T1000 (cell line): ENCODE data around the gene HOXC11.

Experiments
- DNase-seq: peaks from one replicate; lab custom pipeline; 2025; ENCODE audit warnings: mixed read lengths; lab: John Stamatoyannopoulos, UW

Gene HOXC11

GRCh38 chr12:53958128-53958527 lies 14.8 kb upstream of the HOXC11 start:
- DNase-seq: no peak

- DNase-seq: no peak
These were observed 13.6 kb upstream of the HOXC11 start for GRCh38 chr12:53959314-53959713.

DNA sequence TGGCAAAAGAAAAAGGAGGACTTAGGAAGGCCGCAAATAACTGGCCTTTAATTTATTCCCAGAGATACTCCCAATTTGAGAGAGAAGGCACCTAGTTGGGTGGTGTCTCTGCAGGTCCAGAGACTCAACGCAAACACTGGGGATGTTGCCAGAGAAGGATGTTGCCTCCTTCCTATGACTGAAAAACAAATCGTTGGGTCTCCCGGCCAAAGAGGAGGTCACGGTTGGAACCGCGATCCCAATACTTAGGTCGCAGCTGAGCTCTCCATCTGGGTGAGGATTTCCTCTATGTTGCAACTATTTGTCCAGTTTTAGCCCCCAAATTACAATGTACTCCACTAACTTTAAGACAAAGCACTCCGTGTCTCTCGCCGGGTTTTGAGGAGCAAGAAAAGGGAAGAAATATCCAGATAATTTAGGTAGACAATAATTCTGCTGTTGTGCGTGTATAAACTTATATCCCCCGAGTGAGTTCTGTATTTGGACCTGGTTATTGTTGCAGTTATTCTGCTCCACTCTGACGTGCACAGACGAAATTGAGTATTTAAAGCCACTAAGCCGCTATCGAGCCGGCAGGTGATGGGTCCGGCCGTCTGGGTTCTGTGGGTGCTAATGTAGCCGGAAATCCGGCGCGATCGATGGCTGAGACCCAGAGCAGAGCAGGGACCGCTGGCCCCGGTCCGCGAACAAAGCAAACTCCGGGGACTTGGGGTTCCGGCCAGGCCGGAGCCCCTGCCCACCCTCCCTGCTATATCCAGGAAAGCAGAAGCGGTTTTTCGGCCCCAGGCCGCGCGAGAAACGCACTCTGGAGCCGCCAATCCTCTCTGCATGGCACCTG lies 12.5 kb upstream of the HOXC11 start:
- DNase-seq: no peak

DNA sequence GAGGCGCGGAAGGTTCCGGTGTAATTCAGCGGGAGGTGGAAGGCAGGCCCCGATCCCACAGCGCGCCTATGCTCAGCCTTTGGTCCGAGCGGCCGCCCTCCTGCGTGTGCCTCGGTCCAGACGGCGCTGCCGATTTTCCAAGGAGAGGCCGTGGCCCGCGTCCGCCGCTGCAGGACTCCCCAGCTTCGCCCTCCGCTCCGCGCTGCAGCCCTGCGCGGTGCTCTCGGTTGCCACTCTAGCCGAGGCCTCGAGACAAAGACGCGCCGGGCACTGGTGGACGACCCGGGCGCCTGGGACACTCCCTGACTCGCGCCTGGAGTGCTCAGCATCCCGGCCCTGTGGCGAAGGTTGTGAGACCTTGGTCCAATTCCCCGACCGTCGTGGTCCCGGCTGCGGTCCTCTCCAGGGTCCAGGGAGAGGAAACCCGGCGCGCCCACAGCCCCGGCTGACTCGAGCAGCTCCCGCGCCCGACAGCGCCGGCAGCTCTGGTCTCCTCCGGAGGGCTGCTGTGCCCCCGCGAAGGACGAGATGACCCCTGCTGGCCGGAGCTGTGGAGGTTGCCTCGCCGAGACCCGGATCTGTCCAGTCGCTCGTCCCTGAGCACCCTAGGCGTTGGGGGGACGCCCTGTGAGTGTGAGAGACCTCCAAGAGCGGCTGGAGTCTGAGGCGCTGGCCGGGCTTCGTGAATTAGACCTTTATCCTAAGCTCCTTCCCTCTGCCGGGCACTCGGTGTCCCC lies 11.7 kb upstream of the HOXC11 start:
- DNase-seq: no peak

- no peak for DNase-seq
These were observed 9.9 kb upstream of the HOXC11 start for GRCh38 chr12:53963005-53963404.

DNA sequence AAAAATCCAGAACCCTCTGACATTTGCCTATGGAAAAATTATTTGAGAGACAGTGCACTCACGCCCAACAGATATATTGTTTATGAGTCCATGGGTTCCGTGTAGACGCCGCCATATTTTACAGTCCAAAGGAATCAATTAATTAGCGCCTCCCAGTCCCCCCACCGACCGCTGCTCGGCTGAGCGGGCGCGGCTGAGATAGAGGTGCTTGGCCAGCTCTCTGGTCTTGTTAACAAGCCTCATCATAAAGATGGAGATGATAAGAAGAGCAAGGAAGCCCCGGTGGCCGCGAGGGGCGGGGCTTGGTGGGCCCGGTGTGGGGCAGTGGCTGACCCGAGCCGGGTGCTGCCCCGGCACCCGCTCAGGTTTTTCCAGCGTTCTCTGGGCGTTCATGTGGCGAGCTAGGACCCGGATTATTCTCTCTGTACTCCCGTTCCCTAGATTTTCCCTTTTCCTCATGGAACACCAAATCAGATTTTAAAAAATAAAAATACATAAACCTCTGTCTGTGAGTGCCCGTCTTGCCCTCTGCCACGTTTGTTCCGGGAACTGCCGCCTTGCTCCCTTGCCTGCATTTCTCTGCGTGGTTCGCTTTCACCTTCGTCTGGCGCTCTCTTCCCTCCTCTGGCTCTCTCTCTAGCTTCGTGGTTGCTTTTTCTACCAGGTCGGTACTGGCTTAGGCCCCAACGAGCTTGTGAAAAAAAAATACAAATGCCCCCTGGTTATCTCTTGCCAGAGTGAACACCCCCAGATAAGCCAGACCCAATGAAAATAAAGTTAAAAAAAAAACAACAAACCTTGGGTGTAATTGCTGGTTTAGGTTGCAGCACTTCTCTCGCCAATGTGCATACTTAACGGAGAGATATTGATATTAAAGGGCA lies 9.3 kb upstream of the HOXC11 start:
- no peak for DNase-seq

DNA sequence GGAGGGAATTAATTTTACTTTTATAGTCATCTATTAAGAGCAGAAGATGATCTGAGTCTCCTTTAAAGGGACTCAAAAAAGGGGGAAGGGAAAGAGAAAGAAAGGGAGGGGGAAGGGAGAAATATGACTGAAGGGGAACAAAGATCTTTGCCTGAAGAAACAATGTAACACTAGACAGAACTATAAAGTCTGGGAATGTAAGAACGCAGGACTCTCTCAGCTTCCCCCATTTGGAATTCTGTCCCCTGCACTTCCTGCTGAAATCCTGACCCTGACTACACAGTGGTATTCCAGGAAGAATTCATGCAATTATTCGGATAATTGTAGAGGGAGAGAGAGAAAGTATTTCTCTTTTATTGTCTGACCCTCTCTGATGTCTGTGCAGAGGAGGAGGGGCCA lies 8.6 kb upstream of the HOXC11 start:
- DNase-seq: no peak

GRCh38 chr12:53965281-53966084 lies 7.4 kb upstream of the HOXC11 start:
- DNase-seq: no peak

DNA sequence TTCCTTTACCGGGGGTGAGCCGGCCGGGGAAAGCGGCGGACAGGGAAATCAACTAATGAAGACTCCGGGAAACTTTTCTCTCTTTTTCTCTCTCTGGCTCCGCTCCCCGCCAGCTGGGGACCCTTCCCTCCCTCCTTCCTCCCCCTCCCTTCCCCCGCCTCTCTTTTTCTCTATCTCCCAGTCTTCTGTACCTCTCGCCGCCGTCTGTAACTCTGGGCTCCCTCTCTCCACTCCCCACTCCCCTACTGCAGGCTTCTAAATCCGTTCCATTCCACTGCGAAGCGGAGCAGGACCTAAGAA lies 6.9 kb upstream of the HOXC11 start:
- DNase-seq: no peak

DNA sequence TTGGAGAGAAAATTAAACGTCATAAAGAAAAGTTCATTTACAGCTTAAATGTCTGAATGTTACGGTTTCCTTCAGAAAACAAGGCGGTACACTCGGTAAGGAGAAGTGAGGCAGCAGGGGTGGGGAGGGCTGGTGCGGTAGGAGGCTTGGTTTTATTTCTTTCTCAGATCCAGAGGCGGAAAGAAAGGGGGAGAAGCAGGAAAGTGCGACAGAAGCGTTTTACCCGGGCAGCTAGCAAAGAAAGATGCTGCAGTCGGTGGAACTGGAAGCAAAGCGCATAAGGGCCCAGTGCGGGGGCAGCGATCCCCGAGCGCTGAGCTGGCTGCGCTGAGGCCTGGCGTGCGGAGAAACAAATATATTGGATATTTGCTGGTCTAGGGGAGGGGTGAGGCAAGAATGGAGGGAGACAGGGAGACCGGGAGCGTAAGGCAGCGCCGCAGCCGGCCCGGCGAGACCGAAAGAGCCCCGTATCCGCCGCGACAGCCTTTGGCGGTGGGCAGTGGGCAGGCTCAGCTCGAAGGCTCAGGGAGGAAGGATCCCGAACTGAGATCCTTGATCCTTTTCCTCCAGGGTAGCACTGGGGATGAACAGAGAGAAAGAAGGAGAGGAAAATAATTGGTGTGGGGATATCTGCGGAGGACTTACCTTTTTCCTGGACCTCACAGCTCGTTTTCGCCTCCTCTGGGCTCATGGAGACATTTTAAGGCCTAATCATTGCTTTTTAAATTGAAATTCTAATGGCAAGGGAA lies 6.4 kb upstream of the HOXC11 start:
- DNase-seq: no peak

- DNase-seq: no peak
These were observed 5.5 kb upstream of the HOXC11 start for GRCh38 chr12:53967421-53967925.

GRCh38 chr12:53968214-53969127 lies 4.5 kb upstream of the HOXC11 start:
- no peak for DNase-seq

DNA sequence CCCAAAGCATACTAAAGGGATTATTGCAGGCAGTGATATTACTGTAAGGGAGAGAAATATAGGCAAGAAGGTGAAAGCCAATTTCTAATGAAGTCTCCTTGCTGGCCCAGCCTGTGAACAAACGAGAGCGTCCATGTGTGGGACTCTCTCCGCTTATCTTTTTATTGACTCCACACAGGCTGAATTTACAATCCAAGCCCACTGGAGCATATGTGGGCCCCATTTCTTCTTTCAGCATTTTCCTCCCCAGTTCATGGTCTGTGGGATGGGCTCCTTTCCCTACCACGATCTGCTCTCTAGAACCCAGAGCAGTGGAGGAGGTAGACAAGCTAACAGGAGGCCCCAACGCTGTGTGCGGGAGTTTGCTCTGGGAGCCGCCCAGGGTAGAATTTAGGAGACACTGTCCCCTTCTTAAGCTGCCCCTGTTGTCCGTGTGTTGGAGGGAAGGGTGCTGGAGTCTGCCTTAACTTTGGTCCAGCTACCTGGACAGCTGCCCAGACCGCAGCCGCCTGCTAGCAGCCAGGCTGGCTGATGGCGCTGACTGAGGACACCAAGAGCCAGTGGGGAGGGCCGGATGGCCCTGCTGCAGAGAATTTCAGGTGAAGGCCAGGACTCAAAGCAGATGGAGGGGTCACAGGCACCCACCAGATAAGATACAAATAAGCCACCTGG lies 3.2 kb upstream of the HOXC11 start:
- no peak for DNase-seq

- no peak for DNase-seq
These were observed 2.5 kb upstream of the HOXC11 start for GRCh38 chr12:53970451-53970850.

DNA sequence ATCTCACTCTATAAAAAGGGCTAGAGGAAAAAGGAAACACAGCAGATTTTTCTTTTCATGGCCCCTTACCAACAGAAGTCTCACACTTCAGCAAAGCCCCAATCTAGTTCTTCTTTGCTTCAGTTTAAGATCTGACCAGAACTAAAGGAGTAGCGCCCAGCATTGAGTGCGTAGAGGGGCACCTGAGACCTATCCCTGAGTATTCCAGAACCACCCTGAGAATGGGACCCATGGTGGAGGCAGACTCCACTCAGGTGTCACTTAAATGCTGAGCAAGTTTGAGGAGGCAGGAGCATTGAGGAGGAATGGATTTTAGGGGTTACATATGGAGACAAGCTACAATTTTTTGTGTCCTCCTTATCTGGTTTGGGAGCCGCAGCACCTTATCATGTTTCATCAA lies 1.8 kb upstream of the HOXC11 start:
- DNase-seq: no peak

GRCh38 chr12:53971686-53972085 lies 1.2 kb upstream of the HOXC11 start:
- DNase-seq: no peak

- DNase-seq: no peak
These were observed 699 bp upstream of the HOXC11 start for GRCh38 chr12:53972152-53972702.

GRCh38 chr12:53973236-53974042 lies 513 bp downstream of the HOXC11 start:
- no peak for DNase-seq
